T1000 (cell line): ENCODE data around the gene ZC3H13.

Experiments used
- DNase-seq: peaks from one replicate; lab custom pipeline; 2025; ENCODE audit warnings: mixed read lengths; lab: John Stamatoyannopoulos, UW

Gene ZC3H13

DNA sequence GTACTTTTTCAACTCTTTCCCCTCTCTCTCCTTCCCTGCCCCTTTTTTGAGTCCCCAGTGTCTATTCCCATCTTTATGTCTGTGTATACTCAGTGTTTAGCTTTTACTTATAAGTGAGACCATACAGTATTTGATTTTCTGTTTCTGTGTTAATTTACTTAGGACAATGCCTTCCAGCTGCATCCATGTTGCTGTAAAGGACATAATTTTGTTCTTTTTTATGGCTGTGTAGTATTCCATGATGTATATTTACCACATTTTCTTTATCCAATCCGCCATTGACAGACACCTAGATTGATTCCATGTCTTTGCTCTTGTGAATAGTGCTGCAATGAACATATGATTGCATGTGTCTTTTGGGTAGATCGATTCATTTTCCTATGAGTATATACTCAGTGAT lies 10.7 kb upstream of the ZC3H13 start:
- no peak for DNase-seq

DNA sequence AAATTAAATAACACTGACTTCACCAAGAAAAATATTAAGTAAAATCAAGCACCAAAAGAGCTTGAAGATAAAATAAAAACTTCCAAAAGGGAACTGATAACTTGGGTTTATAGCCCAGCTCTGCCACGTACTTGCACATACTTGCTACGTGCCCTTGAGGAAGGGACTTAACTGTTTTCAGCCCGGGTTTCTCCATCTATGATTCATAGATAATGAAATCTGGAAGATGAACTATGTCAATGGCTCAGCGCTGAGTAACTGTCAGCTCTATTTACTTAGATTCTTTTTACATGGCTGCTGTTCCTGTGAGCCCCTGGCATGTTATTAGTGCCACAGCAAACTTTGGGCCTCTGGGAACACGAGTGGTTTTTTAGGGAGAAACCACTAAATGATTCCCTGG lies 9.6 kb upstream of the ZC3H13 start:
- DNase-seq = no peak

DNA sequence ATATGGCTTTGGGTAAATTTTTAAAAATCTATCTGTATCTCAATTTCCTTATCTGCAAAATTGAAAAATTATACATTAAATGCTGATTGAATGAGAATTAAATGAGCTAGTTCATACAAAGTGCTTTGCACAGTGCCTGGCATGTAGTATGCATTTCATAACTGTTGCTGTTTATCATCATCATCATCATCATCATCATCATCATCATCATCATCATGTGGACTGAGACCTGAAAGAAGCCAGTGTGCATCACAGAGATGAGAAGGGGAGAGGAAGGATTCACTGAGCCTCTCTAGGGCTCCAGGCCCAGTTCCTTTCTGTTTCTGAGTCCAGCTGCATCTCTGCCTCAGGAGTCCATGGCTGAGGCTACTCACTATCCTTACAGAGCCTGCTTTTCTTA lies 6.9 kb upstream of the ZC3H13 start:
- no peak for DNase-seq

DNA sequence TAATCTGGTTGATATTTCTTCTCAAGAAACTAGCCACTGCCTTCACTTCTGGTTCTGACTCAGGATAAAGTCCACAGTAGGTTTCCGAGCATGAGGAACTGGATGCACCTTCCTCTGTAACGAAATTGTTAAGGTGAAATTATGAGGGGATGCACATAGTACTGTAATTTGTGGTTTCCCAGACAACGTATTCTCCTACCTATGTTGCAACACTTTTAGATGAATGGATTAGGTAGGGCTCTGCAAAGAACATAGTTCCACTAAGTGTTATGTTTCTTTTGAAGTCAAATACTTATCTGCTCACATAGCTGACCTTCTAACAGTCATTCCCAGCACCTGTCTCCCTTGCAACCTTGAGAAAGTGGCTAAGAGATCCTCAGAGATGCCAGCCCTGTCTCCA lies 5.7 kb upstream of the ZC3H13 start:
- DNase-seq = no peak

DNA sequence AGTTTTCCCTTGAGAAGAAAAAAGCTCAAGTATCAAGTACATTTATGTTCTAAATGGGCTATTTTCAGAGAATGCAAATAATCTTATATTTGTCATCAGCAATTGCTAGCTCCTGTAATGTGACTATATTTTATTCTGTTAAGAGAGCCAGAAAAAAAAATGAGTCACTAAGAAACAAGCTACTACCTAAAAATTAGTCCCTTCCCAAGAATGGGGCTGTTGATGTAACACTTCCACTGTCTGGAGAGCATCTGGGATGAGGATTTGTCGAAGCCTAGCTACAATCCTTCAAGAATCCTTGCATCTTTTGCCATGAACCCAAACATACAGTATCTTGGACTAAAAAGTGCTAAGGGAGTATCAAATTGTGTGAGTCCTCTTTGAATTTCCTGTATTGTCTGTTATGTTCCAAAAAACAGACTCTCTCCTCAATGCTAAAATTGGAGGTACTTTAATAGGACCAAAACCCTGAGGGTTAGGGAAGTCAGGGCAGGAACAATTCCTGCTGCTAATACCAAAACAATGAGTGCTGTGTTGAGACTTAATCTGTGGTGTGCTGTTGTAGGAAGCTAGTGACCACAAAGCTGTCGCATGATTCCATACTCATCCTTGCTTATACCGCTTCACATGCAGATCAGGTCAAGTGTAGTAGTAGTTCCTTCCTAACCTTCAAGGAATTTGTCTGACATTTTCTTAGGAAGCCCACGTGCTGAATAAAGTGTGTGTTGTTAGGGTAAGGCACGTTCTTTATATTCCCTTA lies 4.9 kb upstream of the ZC3H13 start:
- DNase-seq = no peak

DNA sequence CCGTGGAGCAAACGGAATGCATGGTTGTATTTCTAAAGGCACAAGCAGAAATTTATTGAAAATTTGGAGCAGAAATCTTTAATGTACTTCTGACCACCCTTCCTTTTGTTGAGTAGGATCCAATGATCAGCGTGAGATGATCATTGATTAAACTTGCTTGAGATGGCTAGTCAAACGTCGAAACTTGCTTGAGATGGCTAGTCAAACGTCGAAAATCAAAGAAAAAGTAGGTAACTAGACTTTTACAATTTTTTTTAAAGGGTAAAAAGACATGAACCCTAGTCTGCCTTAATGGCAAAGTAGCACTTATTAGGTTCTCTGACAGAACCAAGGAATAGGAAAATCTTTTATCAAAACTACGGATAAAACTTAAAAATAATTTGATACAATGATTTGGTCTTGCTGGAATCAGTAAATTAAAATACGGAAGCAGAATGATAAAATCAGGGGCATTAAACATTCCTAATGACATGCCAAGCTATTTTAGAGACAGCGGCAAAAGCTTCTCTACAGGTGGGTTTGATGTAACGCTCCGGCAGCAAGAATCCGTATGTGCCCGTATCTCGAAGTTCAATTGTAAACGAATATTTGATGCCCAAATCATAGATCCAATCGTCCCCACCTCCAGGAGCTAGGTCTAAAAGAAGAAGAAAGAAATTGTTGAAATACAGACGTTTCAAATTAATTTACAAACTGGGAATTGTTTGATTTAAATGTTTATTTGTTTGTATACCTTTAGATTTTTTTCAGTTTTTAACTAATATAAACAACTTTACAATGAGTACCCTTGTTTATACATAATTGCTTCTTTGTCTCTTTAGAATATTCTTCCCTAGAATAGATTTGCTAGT lies 841 bp upstream of the ZC3H13 start:
- DNase-seq = no peak

DNA sequence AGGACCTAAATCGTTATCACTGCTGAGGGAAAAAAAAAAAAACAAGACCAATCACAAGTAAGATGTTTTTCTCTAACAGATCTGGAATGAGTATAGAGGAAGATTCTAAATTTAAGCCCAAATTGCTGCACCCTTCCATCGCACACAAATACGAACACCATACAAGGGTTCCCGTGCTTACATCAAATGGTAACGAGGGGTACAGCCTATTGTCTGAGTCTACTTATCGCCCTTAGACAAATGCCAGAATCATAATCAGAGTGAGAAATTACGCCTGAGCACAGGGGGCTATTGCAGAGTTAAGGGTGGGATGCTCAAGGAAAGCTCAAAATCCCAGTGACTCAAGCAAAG lies 603 bp downstream of the ZC3H13 start:
- no peak for DNase-seq

DNA sequence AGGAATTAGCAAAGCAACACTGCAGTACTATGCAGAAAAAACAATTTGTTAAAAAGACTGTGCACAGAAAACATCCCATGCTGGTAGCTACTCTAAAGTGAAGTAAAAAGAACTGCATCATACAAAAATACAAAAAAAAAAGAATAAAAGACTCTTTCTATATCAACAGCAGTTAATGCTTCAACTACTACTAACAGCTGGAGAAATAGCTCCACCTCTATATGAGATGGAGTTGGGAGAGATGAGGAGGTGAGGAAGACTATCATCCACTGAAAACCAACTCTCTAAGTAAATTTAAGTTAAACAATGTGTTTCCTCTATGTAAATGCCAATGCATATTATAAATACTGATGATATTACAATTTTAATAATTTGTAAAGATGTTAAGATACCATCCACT lies 1.8 kb downstream of the ZC3H13 start:
- DNase-seq = no peak

DNA sequence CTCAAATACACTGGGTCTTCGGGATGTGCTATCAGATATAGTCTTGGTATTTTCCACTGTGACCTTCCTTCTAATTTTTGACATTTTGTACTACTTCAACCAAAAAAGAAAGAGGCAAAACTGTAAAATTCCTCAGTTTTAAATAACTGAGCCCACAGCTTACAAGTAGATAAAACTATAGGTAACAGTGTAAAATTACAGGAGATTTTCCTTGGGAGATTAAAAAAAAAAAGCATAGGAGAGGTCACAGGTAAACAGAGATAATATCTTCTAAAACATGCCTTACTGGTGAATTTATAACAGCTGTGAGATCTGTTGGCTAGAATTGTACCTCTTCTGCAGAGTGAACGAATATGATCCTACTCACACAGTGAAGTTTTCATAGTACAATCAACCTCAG lies 7.1 kb downstream of the ZC3H13 start:
- DNase-seq = no peak

DNA sequence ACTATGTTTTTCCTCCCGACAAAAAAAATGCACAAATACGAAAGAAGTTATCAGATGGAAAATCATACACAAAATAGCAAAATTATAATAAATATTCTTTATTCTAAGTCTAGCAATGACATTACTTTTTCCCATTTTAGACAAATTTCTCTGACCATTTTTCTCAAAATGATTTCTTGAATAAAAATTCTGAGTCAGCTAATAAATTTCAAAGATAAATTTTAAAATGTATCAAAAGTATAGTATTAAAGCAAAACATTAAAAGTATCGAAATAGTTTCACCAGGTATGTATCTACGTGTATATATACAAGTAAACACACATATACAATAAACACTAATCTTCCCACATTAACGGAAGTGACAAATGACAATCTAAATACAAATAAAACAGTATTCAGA lies 8.9 kb downstream of the ZC3H13 start:
- DNase-seq = no peak

DNA sequence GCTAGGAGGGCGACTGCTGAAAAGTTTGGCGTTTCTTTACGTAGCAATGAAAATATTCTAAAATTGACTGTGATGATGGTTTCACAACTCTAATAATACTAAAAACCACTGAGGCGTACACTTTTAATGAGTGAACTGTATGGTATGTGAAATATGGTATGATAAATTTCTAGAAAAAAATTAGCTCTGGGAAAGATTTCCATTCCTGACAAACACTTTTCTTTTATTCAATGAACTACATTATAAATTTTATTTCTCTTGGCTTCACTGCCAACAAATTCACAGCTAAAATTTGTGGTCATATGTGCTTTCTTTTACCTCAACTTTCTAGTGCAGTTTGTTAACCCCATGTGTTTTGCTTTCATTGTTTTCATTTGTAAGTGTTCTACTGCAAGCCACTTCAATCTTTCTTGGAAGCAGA lies 11.1 kb downstream of the ZC3H13 start:
- no peak for DNase-seq

DNA sequence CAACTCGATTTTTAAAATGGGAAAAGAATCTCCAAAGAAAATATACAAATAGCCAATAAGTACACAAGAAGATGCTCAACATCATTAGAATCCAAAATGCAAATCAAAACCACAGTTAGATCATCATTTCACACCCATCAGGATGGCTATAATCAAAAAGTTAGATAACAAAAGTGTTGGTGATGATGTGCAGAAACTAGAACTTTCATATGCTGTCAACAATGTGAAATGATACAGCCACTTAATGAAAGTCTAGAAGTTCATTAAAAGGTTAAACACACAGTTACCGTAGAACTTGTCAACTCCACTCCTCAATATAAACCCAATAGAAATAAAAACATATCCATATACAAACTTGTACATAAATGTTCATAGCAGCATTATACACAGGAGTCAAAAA lies 11.8 kb downstream of the ZC3H13 start:
- DNase-seq = no peak

DNA sequence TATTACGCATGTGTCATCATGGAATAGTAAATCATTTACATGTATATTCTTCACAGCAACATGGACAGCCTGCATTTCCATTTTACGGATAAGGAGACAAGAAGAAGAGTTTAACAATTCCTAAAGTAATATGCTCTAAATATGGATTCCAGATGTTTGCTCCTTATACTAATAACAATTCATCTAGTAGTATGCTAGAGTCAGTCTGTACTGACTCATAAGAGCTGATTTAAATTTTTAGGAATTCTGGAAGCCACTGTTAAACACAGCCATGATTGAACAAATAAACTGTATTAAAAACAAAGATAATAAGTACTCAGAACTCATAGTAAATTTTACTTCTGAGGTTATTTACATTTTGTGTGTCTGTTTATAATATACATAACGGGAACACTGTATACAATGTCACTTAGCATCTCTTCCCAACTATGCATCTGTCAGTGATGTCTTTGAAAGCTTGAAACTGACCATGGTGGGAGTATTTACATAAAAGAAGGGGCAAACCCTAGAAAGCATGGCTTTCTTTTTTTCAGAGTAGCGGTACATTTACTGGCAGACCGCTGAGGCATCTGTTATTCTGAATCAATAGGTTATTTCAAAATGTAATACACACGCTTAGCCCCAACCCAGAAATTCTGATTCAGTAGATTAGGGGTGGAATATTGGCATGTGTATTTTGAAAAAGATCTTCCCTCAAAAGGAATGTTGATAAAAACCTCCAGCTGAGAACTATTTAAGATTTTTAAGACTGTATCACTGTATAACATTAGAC lies 12.9 kb downstream of the ZC3H13 start:
- DNase-seq = no peak

DNA sequence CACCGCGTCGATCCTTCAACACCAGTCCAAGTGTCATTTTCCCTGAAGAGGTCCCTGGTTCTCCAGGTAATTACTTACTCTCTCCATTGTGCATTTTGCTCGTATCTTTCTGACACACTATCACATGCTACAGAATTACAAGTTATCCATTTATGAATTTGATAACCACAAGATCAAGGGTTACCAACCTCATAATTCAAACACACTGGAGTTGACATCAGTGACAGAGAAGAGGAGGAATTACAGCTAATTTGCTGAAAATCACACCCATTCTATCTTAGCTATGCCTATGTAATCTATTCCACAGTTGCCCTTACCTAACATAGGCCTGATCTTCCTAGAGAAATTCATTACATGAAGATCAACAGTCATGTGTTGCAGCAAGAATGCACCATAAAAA lies 14.2 kb downstream of the ZC3H13 start:
- no peak for DNase-seq

DNA sequence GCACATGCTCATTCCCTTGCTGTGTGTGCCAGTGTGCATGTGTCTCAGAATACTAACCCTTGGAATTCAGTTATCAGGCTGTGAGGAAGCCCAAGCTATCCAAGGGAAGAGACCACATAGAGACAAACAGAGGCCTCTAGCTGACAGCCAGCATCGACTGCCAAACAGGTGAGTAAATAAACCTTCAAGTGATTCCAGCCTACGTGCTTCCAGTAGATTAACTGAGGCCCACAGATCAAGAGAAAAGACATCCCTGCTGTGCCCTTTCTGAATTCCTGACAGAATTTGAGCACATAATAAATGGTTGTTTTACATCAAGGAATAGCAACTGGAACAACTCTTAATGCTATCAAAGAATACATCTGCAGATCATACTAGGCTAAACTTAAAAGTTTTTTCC lies 17.5 kb downstream of the ZC3H13 start:
- DNase-seq = no peak

DNA sequence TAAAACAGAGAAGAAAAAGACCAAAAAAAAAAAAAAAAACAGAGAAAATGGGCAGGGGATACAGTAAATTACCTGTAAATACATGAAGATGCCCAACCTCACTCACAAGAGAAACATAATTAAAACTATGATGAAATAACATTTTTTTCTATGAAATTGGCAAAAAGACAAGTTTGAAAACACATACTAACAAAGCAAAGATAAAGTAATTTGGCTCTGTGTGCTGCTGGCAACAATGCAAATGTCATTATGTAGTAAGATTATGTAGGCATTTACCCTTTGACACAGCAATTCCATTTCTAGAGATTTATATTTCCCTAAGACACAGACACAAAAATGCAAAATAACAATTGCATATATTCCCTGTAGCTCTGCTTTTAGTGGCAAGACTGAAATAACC lies 20.2 kb downstream of the ZC3H13 start:
- no peak for DNase-seq

DNA sequence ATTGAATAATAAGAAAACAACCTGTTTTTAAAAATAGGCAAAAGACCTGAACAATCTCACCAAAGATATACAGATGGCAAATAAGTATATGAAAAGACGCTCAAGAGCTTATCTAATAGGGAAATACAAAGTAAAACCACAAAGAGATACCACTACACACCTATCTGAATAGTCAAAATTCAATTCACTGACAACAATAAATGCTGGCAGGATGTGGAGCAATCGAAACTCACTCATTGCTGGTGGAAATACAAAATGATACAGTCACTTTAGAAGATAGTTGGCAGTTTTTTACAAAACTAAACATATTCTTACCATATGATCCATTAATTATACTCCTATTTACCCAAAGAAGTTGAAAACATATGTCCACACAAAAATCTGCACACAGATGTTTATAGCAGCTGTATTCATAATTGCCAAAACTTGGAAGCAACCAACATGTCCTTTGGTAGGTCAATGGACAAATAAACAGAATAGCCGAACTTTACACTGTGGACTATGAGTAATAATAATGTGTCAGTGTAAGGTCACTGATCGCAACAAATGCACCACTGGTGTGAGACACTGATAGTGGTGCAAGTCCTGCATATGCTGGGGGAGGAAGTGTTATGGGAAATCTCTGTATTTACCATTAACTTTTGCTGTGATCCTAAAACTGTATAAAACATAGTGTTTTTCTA lies 20.8 kb downstream of the ZC3H13 start:
- no peak for DNase-seq

DNA sequence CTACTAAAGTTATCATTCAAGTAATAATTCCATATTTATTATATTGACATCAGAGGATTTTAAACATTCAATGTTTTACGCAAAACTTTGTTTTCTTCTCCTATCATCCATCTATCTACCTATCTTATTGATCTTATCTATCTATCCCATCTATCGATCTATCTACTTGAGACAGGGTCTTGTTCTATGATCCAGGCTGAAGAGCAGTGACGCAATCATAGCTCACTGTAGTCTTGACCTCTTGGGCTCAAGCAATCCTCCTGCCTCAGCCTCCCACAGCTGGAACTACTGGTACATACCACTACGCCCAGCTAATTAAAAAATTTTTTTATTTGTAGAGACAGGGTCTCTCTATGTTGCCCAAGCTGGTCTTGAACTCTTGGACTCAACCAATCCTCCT lies 27.4 kb downstream of the ZC3H13 start:
- DNase-seq = no peak

DNA sequence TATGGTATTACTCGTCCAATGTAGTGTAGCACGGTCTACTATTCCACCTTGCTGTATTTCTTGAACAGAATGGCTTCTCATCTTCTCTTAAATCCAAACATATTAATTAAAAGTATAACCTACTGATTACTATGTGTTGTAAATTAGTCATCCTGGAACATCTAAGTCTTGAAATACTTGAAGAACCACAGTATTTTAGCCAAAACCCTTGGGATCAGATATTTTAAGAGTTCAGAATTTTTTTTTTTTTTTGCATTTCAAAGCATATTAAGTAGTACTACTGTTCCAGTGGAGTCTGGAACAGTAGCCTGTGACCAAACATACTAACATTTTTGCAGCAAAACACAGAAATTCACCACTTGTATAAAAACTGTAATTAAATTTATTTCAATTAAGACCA lies 30.1 kb downstream of the ZC3H13 start:
- DNase-seq = no peak

DNA sequence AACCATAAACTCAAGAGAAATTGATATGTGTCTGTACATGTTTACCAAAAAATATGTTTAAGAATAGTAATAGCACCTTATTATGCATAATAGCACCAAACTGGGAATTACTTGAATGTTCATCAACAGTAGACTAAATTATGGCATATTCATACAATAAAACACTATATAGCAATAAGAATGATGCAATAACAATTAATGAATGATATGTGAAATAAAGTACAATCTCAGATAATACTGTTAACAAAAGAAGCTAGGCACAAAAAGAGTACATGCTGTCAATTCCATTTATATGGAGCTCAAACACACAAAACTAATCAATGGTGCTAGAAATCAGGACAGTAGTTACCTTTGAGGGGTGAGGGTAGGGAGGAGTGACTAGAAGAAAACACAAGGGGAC lies 36.3 kb downstream of the ZC3H13 start:
- no peak for DNase-seq

DNA sequence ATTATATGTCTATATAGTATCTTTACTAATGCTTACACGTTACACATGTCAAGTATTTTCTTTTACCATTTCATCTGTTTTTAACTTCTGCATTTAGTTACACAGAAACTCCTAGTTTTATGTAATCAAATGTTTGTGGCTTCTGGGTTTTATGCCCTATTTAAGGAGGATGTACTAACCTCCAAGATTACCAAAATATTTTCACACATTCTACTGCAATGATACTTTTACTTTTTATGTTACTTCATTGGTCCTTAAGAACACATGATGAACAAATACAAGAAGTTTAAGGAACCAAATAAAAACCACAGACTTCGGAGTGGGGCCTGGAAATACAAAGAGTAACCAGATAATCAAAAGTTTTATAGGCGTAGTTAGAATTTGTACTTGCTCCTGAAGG lies 37.2 kb downstream of the ZC3H13 start:
- no peak for DNase-seq

DNA sequence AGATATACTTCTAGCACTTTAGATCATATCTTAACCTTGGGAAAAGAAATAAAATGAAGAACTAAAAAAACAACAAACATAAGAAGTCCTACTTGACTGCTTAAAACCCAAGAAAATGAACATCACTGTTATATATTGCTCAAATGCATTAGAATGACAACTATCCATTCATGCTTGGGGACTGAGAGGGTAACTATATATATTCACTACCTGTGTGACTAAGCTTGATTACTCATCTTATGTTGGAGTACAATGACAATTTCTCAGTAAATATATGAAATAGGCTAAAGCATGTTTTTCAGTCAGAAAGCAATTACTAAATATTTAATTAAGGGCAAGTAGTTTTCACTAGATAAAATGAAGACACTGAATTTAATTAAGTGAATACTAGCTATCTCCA lies 40.1 kb downstream of the ZC3H13 start:
- DNase-seq = no peak
